Neural cell (in vitro differentiated cells): Measurements from ENCODE around the gene EGFL8.

Source experiments
- CTCF ChIP-seq: fragments of 450-650 bp; IDR thresholded peaks from 2 replicates; pipeline ENCODE4 v1.5.1; 2014; ENCODE audit warnings: antibody characterized with exemption, mild to moderate bottlenecking, moderate library complexity; ENCODE audit not compliant: poor library complexity, severe bottlenecking
- EP300 ChIP-seq: fragments of 450-650 bp; conservative IDR thresholded peaks from 2 replicates; pipeline ENCODE4 v1.6.1; 2014; ENCODE audit warnings: antibody characterized with exemption, mild to moderate bottlenecking, moderate library complexity; ENCODE audit not compliant: poor library complexity, severe bottlenecking
- EZH2 ChIP-seq: fragments of 200-600, 300-800 bp; shearing (Covaris generic), sonication (generic); IDR thresholded peaks from 2 replicates; pipeline ENCODE4 v1.6.1; 2014; ENCODE audit warnings: antibody characterized with exemption, low read length, borderline replicate concordance, mild to moderate bottlenecking; ENCODE audit not compliant: insufficient read depth, poor library complexity, severe bottlenecking
- MXI1 ChIP-seq: fragments of 450-650 bp; conservative IDR thresholded peaks from 2 replicates; pipeline ENCODE4 v1.6.1; 2014; ENCODE audit warnings: antibody characterized with exemption, mild to moderate bottlenecking; ENCODE audit not compliant: poor library complexity, severe bottlenecking
- POLR2AphosphoS5 ChIP-seq: IDR thresholded peaks from 2 replicates; pipeline ENCODE4 v1.6.1; 2012
- RAD21 ChIP-seq: fragments of 450-650 bp; conservative IDR thresholded peaks from 2 replicates; pipeline ENCODE4 v1.6.1; 2014; ENCODE audit warnings: antibody characterized with exemption, mild to moderate bottlenecking, moderate library complexity
- SMC3 ChIP-seq: fragments of 450-650 bp; conservative IDR thresholded peaks from 2 replicates; pipeline ENCODE4 v1.6.1; 2014; ENCODE audit warnings: antibody characterized with exemption, mild to moderate bottlenecking, moderate library complexity; ENCODE audit not compliant: poor library complexity
- TAF1 ChIP-seq: IDR thresholded peaks from 2 replicates; pipeline ENCODE4 v1.6.1; 2012; ENCODE audit warnings: low read depth
- TF ChIP-seq, protein P1 (sequence below): IDR thresholded peaks from 2 replicates; pipeline ENCODE4 v1.6.1; 2012; ENCODE audit warnings: borderline replicate concordance

- TF ChIP-seq CTCF (no peak), RAD21 (no peak), EZH2 (no peak), EP300 (no peak), POLR2AphosphoS5 (no peak), MXI1 (no peak), SMC3 (no peak), TAF1 (no peak)
- TF ChIP-seq, protein P1, sequence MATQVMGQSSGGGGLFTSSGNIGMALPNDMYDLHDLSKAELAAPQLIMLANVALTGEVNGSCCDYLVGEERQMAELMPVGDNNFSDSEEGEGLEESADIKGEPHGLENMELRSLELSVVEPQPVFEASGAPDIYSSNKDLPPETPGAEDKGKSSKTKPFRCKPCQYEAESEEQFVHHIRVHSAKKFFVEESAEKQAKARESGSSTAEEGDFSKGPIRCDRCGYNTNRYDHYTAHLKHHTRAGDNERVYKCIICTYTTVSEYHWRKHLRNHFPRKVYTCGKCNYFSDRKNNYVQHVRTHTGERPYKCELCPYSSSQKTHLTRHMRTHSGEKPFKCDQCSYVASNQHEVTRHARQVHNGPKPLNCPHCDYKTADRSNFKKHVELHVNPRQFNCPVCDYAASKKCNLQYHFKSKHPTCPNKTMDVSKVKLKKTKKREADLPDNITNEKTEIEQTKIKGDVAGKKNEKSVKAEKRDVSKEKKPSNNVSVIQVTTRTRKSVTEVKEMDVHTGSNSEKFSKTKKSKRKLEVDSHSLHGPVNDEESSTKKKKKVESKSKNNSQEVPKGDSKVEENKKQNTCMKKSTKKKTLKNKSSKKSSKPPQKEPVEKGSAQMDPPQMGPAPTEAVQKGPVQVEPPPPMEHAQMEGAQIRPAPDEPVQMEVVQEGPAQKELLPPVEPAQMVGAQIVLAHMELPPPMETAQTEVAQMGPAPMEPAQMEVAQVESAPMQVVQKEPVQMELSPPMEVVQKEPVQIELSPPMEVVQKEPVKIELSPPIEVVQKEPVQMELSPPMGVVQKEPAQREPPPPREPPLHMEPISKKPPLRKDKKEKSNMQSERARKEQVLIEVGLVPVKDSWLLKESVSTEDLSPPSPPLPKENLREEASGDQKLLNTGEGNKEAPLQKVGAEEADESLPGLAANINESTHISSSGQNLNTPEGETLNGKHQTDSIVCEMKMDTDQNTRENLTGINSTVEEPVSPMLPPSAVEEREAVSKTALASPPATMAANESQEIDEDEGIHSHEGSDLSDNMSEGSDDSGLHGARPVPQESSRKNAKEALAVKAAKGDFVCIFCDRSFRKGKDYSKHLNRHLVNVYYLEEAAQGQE: no peak
Measured at GRCh38 chr6:32184084-32184640, 19.8 kb downstream of the EGFL8 start, which contains the start of gene AGER.
